Germinal center (tissue), 1 donor: ENCODE measurements around the gene SNAPC2.
A peak's percentile ranks its signal among the peaks of the same experiment; 100 is the strongest.

Source experiments
- DNase-seq: peaks from one replicate; pipeline ENCODE4 v3.0.0; 2012; ENCODE audit warnings: mixed read lengths, low spot score

SNAPC2 gene

GRCh38 chr19:7919610-7920518 lies at the start of gene SNAPC2:
Gene SNAPC2 (plus strand): TSS chr19:7920338. CDS start chr19:7920367, 29 bp downstream.
- peak; percentile 88 for DNase-seq

- DNase-seq, result peak; percentile 47
Measured at GRCh38 chr19:7870571-7871436, 49.3 kb upstream of the SNAPC2 start.

- DNase-seq, result peak; percentile 80
Measured at GRCh38 chr19:7871437-7872305, 48.5 kb upstream of the SNAPC2 start.

- no peak for DNase-seq
Measured at GRCh38 chr19:7872306-7873204, 47.6 kb upstream of the SNAPC2 start.

GRCh38 chr19:7873304-7874075 lies 46.6 kb upstream of the SNAPC2 start:
- no peak for DNase-seq

GRCh38 chr19:7874076-7874896 lies 45.9 kb upstream of the SNAPC2 start, which contains the start of gene PRR36:
Gene PRR36 (minus strand): TSS chr19:7874390. CDS start chr19:7873689, 701 bp downstream.
- no peak for DNase-seq

- DNase-seq, result no peak
Measured at GRCh38 chr19:7874897-7875273, 45.3 kb upstream of the SNAPC2 start.

GRCh38 chr19:7877249-7877836 lies 42.8 kb upstream of the SNAPC2 start:
- DNase-seq, result no peak

GRCh38 chr19:7879111-7879807 lies 40.9 kb upstream of the SNAPC2 start:
- no peak for DNase-seq

- DNase-seq, result no peak
Measured at GRCh38 chr19:7879836-7880235, 40.3 kb upstream of the SNAPC2 start.

- no peak for DNase-seq
Measured at GRCh38 chr19:7881910-7882309, 38.2 kb upstream of the SNAPC2 start.

- no peak for DNase-seq
Measured at GRCh38 chr19:7883105-7883504, 37.0 kb upstream of the SNAPC2 start.

- no peak for DNase-seq
Measured at GRCh38 chr19:7883796-7884570, 36.2 kb upstream of the SNAPC2 start.

GRCh38 chr19:7885818-7886217 lies 34.3 kb upstream of the SNAPC2 start:
- no peak for DNase-seq

- DNase-seq, result no peak
Measured at GRCh38 chr19:7887408-7888144, 32.6 kb upstream of the SNAPC2 start.

- DNase-seq, result no peak
Measured at GRCh38 chr19:7888145-7888825, 31.9 kb upstream of the SNAPC2 start, which contains the start of gene LRRC8E. Gene LRRC8E (plus strand): TSS chr19:7888510. CDS start chr19:7895604, 7,094 bp downstream.
